Skin epidermis (tissue), 12 donors: ENCODE results near the gene LOC128125822.

ENCODE experiments used
- H3K27ac ChIP-seq, 21 experiments: fragments of 200-600 bp; sonication (generic) in 11 of 21; one replicate each; pipeline ENCODE4 v1.5.0; 2020; ENCODE audit warnings: mild to moderate bottlenecking in 3 of 21, inconsistent platforms in 2 of 21, moderate library complexity in 2 of 21
- H3K4me3 ChIP-seq, 7 experiments: fragments of 200-600 bp; sonication (generic) in 2 of 7; one replicate each; pipeline ENCODE4 v1.5.0; 2020; ENCODE audit warnings: inconsistent platforms in 2 of 7, mild to moderate bottlenecking in 2 of 7, moderate library complexity in 1 of 7

The LOC128125822 gene

GRCh38 chr6:63553900-63554299, 18.4 kb upstream of the LOC128125822 start:
- H3K27ac ChIP-seq: no peak overlapping the region
- no peak overlapping the region for H3K4me3 ChIP-seq

GRCh38 chr6:63554782-63555181, 17.5 kb upstream of the LOC128125822 start:
- Histone ChIP-seq H3K4me3 (no peak overlapping the region), H3K27ac (no peak overlapping the region)

GRCh38 chr6:63556369-63556768, 15.9 kb upstream of the LOC128125822 start:
- Histone ChIP-seq H3K27ac (no peak overlapping the region), H3K4me3 (no peak overlapping the region)

GRCh38 chr6:63558278-63558677, 14.0 kb upstream of the LOC128125822 start:
- no peak overlapping the region for H3K4me3 ChIP-seq

GRCh38 chr6:63560801-63561287, 11.4 kb upstream of the LOC128125822 start:
- no peak overlapping the region for H3K4me3 ChIP-seq
- H3K27ac ChIP-seq: no peak overlapping the region

More at GRCh38 chr6:63558278-63558677, 14.0 kb upstream of the LOC128125822 start:
- H3K27ac ChIP-seq: no peak overlapping the region

GRCh38 chr6:63561288-63561687, 11.0 kb upstream of the LOC128125822 start:
- no peak overlapping the region for H3K4me3 ChIP-seq
- H3K27ac ChIP-seq: no peak overlapping the region

GRCh38 chr6:63563235-63563634, 9.0 kb upstream of the LOC128125822 start:
- no peak overlapping the region for H3K27ac ChIP-seq
- H3K4me3 ChIP-seq: no peak overlapping the region

GRCh38 chr6:63565058-63565726, 7.1 kb upstream of the LOC128125822 start:
- Histone ChIP-seq H3K27ac (no peak overlapping the region), H3K4me3 (no peak overlapping the region)

GRCh38 chr6:63565727-63566596, 6.3 kb upstream of the LOC128125822 start:
- no peak overlapping the region for H3K4me3 ChIP-seq
- H3K27ac ChIP-seq: no peak overlapping the region

GRCh38 chr6:63567966-63568365, 4.3 kb upstream of the LOC128125822 start:
- no peak overlapping the region for H3K4me3 ChIP-seq
- no peak overlapping the region for H3K27ac ChIP-seq

- H3K27ac ChIP-seq: peak overlapping the region in 20 of 21 experiments; percentile 35 to 100 (median 99)
- H3K4me3 ChIP-seq: peak overlapping the region; percentile 62 to 100 (median 97)
Measured at GRCh38 chr6:63571361-63572043, 778 bp upstream of the LOC128125822 start.

GRCh38 chr6:63572747-63573075, 431 bp downstream of the LOC128125822 start:
- peak overlapping the region; percentile 95 to 100 (median 99) for H3K27ac ChIP-seq

GRCh38 chr6:63573076-63573898, 1.0 kb downstream of the LOC128125822 start:
- H3K4me3 ChIP-seq: peak overlapping the region; percentile 62 to 100 (median 97)
- H3K27ac ChIP-seq: peak overlapping the region; percentile 95 to 100 (median 99)

More at GRCh38 chr6:63572747-63573075, 431 bp downstream of the LOC128125822 start:
- peak overlapping the region; percentile 62 to 100 (median 97) for H3K4me3 ChIP-seq

- H3K4me3 ChIP-seq: peak overlapping the region; percentile 62 to 100 (median 97)
Measured at GRCh38 chr6:63573899-63574553, 1.7 kb downstream of the LOC128125822 start.

GRCh38 chr6:63574554-63574900, 2.2 kb downstream of the LOC128125822 start:
- Histone ChIP-seq H3K27ac (peak overlapping the region in 14 of 21 experiments; percentile 95 to 100 (median 100)), H3K4me3 (peak overlapping the region; percentile 62 to 100 (median 97))

More at GRCh38 chr6:63573899-63574553, 1.7 kb downstream of the LOC128125822 start:
- H3K27ac ChIP-seq: peak overlapping the region; percentile 95 to 100 (median 99)

- H3K27ac ChIP-seq: no peak overlapping the region
- H3K4me3 ChIP-seq: no peak overlapping the region
Measured at GRCh38 chr6:63576147-63576772, 4.0 kb downstream of the LOC128125822 start.

GRCh38 chr6:63576985-63577712, 4.9 kb downstream of the LOC128125822 start:
- no peak overlapping the region for H3K4me3 ChIP-seq
- H3K27ac ChIP-seq: no peak overlapping the region

- no peak overlapping the region for H3K4me3 ChIP-seq
- H3K27ac ChIP-seq: no peak overlapping the region
Measured at GRCh38 chr6:63578757-63579156, 6.5 kb downstream of the LOC128125822 start.
